Karpas-422 (cell line): ENCODE measurements around the gene DENND2A. TPM values are rescaled to one million over a fixed set of nuclear protein-coding genes. Genes with fewer than 3 reads are reported as not detected.

Experiments used
- DNase-seq: peaks from one replicate; pipeline ENCODE4 v3.0.0-alpha.2; 2015
- H2AFZ ChIP-seq: fragments of 200-600 bp; sonication (generic); 2 replicates; pipeline ENCODE4 v1.6.1; 2014; ENCODE audit warnings: antibody characterized with exemption, low read length, mixed read lengths
- H3K27ac ChIP-seq: fragments of 200-600 bp; sonication (generic); 2 replicates; pipeline ENCODE4 v1.5.1; 2014; ENCODE audit warnings: mild to moderate bottlenecking, low read length, moderate library complexity
- H3K27me3 ChIP-seq: fragments of 200-600 bp; sonication (generic); 2 replicates; pipeline ENCODE4 v1.6.1; 2014; ENCODE audit warnings: low read length, mixed read lengths
- H3K36me3 ChIP-seq: fragments of 200-600 bp; sonication (generic); 2 replicates; pipeline ENCODE4 v1.6.1; 2014; ENCODE audit warnings: low read length, mixed read lengths; ENCODE audit not compliant: insufficient read depth
- H3K4me1 ChIP-seq: fragments of 200-600 bp; sonication (generic); 2 replicates; pipeline ENCODE4 v1.6.1; 2014; ENCODE audit warnings: mild to moderate bottlenecking, low read length, mixed read lengths
- H3K4me2 ChIP-seq: fragments of 200-600 bp; sonication (generic); 2 replicates; pipeline ENCODE4 v1.6.1; 2014; ENCODE audit warnings: low read length, low read depth, mild to moderate bottlenecking; ENCODE audit not compliant: poor library complexity, severe bottlenecking
- H3K4me3 ChIP-seq: fragments of 200-600 bp; sonication (generic); 2 replicates; pipeline ENCODE4 v1.5.1; 2014; ENCODE audit warnings: mild to moderate bottlenecking, antibody characterized with exemption, low read length, mixed read lengths
- H3K79me2 ChIP-seq: fragments of 200-600 bp; sonication (generic); 2 replicates; pipeline ENCODE4 v1.6.1; 2014; ENCODE audit warnings: mild to moderate bottlenecking, low read length, mixed read lengths
- H3K9ac ChIP-seq: fragments of 200-600 bp; sonication (generic); 2 replicates; pipeline ENCODE4 v1.6.0; 2014; ENCODE audit warnings: low read length
- H3K9me2 ChIP-seq: fragments of 200-600 bp; sonication (generic), shearing (Covaris generic); replicated peaks from 2 replicates; pipeline ENCODE4 v1.6.0; 2014; ENCODE audit warnings: mild to moderate bottlenecking, low read length, moderate library complexity; ENCODE audit not compliant: insufficient read depth
- H3K9me3 ChIP-seq: fragments of 300-700, 200-600 bp; sonication (generic); 2 replicates; pipeline ENCODE4 v1.6.1; 2014; ENCODE audit warnings: low read length, mixed read lengths
- H4K20me1 ChIP-seq: fragments of 200-600 bp; sonication (generic); 2 replicates; pipeline ENCODE4 v1.6.1; 2014; ENCODE audit warnings: mild to moderate bottlenecking, antibody characterized with exemption, low read length, low read depth; ENCODE audit not compliant: insufficient read depth
- total RNA-seq: library from RNA; depleted of rRNA; stranded (reverse); fragments of >200 nt; shearing (Covaris generic); gene quantifications from 2 replicates; pipeline ENCODE4 v1.2.3, GENCODE V29; 2014; ENCODE audit warnings: low replicate concordance

DENND2A gene
- total RNA-seq, 1 experiment from 2014 or later = not detected

- DNase-seq = peak; percentile 87
- peak overlapping the region; percentile 87 for H3K27ac ChIP-seq
- no peaks in the 10 kb centered on the region for H3K27me3 ChIP-seq
- peak overlapping the region; percentile 40 for H3K9ac ChIP-seq
- H4K20me1 ChIP-seq = no peaks in the 10 kb centered on the region
- H3K4me3 ChIP-seq = peak overlapping the region; percentile 77; the same call in 1 of the 2 replicates
- H3K9me2 ChIP-seq = no peaks in the 10 kb centered on the region
- peaks cover 6% of the 10 kb centered on the region; the same call in 1 of the 2 replicates for H3K36me3 ChIP-seq
- peaks cover 20% of the 10 kb centered on the region for H3K79me2 ChIP-seq
- H3K9me3 ChIP-seq = no peaks in the 10 kb centered on the region
- peak overlapping the region; percentile 94 for H3K4me2 ChIP-seq
- H3K4me1 ChIP-seq = peaks cover 56% of the 10 kb centered on the region
- H2AFZ ChIP-seq = no peak overlapping the region; the same call in 1 of the 2 replicates
These were observed 35.7 kb upstream of the DENND2A start for GRCh38 chr7:140676306-140676705.

- H3K4me1 ChIP-seq = peaks cover 56% of the 10 kb centered on the region
- peak overlapping the region; percentile 94 for H3K4me2 ChIP-seq
- H3K9me2 ChIP-seq = no peaks in the 10 kb centered on the region
- H3K9ac ChIP-seq = peak overlapping the region; percentile 40
- H3K9me3 ChIP-seq = no peaks in the 10 kb centered on the region
- H3K79me2 ChIP-seq = peaks cover 20% of the 10 kb centered on the region
- peaks cover 6% of the 10 kb centered on the region; the same call in 1 of the 2 replicates for H3K36me3 ChIP-seq
- peak overlapping the region; percentile 87 for H3K27ac ChIP-seq
- no peaks in the 10 kb centered on the region for H4K20me1 ChIP-seq
- H3K4me3 ChIP-seq = peak overlapping the region; percentile 77
- H3K27me3 ChIP-seq = no peaks in the 10 kb centered on the region
- 0 out of 2 replicates have a peak overlapping the region, but pooled peaks have one; percentile 34 for H2AFZ ChIP-seq
- no peak for DNase-seq
These were observed 35.1 kb upstream of the DENND2A start for GRCh38 chr7:140675726-140676125.

DNA sequence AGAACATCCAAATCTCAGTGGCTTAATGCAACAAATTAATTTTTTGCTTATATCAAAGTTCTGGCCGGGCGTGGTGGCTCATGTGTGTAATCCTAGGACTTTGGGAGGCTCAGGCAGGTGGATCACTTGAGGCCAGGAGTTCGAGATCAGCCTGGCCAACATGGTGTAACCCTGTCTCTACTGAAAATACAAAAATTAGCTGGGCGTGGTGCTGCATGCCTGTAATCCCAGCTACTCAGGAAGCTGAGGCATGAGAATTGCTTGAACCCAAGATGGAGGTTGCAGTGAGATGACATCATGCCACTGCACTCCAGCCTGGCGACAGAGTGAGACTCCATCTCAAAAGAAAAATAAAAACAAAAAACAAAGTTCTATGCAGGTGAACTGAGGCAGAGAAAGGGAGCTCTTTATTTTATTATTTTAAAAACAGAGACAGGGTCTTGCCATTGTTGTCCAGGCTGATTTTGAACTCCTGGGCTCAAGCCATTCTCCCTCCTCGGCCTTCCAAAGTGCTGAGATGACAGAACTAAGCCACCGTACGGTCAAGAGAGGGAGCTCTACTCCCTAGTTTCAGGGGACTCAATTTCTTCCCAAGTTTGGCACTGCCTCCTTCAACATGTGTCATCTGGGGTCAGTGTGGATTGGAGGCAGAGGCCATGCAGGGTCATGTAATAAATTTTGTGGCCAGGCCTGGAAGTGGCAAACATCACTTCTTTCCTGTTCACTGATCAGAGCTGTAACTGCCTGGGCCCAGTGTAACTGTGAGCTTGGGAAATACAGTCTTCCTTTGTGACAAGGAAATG is 34.5 kb upstream of the DENND2A start:
- Histone ChIP-seq H3K4me3 (peak overlapping the region; percentile 77), H3K4me2 (peak overlapping the region; percentile 94), H3K27ac (peak overlapping the region; percentile 87), H3K79me2 (peaks cover 20% of the 10 kb centered on the region), H3K4me1 (peaks cover 56% of the 10 kb centered on the region), H3K9me2 (no peaks in the 10 kb centered on the region), H3K36me3 (peaks cover 6% of the 10 kb centered on the region; the same call in 1 of the 2 replicates), H3K9me3 (no peaks in the 10 kb centered on the region), H4K20me1 (no peaks in the 10 kb centered on the region), H2AFZ (0 out of 2 replicates have a peak overlapping the region, but pooled peaks have one; percentile 34), H3K27me3 (no peaks in the 10 kb centered on the region), H3K9ac (peak overlapping the region; percentile 88)
- peak; percentile 66 for DNase-seq

DNA sequence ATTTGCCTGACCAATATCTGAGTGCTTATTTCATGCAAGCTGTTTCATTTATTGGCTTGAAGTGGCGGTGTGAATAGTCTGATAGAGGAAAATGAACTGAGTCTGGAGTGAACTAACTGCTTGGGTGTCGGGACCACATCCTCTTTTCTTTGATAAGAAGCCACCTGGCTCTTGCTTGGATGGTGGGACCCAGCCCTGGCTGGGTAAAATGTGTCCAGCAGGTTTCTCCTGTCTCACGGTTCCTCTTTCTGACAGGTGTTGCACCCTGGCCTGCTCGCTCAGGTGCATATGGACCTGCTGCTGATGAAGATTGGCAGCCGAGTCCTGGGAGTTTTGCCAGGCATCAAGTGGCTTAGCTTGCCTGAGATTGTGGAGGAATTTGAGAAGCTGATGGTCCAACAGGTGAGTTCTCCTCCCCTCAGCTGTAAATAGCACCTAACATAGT is 33.8 kb upstream of the DENND2A start:
- Histone ChIP-seq H3K36me3 (0 out of 2 replicates have a peak, but pooled peaks cover 3% of the 10 kb centered on the region), H3K27me3 (no peaks in the 10 kb centered on the region), H4K20me1 (no peaks in the 10 kb centered on the region), H3K4me3 (peak overlapping the region; percentile 77), H3K9ac (peak overlapping the region; percentile 88), H3K9me3 (no peaks in the 10 kb centered on the region), H2AFZ (peak overlapping the region; percentile 1; the same call in 1 of the 2 replicates), H3K4me2 (peak overlapping the region; percentile 94), H3K79me2 (peaks cover 20% of the 10 kb centered on the region), H3K27ac (peak overlapping the region; percentile 87), H3K9me2 (no peaks in the 10 kb centered on the region), H3K4me1 (peaks cover 56% of the 10 kb centered on the region)
- DNase-seq = peak; percentile 79

GRCh38 chr7:140673774-140674155 is 33.2 kb upstream of the DENND2A start:
- H3K27me3 ChIP-seq = no peaks in the 10 kb centered on the region
- H3K4me1 ChIP-seq = peaks cover 56% of the 10 kb centered on the region
- H3K36me3 ChIP-seq = no peaks in the 10 kb centered on the region
- no peak for DNase-seq
- no peaks in the 10 kb centered on the region for H3K9me3 ChIP-seq
- H3K27ac ChIP-seq = peak overlapping the region; percentile 87
- no peaks in the 10 kb centered on the region for H3K9me2 ChIP-seq
- peak overlapping the region; percentile 77 for H3K4me3 ChIP-seq
- no peaks in the 10 kb centered on the region for H4K20me1 ChIP-seq
- peak overlapping the region; percentile 81; the same call in 1 of the 2 replicates for H2AFZ ChIP-seq
- peak overlapping the region; percentile 94 for H3K4me2 ChIP-seq
- H3K79me2 ChIP-seq = peaks cover 20% of the 10 kb centered on the region
- peak overlapping the region; percentile 88 for H3K9ac ChIP-seq

DNA sequence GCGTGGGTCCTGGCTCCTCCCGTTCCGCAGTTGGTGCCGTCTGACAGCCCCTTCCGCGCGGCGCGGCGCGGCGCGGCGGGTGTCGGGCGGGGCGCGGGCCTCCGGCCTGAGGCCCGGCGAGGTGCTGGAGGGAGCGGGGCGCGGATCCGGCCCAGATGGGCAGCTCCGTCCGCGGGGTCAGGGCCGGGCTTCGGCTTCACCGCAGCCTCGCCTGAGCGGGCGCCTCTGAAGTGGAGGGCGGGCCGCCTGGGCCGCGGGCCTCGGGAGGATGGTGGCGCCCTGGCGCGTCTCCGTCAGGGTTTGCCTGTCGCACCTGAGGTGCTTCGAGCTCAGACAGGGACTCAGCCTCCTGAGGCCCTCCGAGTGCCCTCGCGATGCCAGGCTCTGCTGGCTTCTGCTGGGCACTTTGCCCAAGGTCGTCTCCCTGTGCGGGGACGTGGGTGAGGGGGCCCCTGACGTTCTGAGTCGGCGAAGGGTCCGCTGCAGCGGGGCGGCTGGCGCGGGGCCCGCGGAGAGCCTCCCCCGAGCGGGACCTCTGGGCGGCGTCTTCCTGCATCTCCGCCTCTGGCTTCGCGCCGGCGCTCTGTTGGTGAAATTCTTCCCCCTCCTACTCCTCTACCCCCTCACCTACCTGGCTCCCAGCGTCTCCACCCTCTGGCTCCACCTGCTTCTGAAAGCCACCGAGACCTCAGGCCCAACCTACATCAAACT is 32.6 kb upstream of the DENND2A start:
- Histone ChIP-seq H3K79me2 (peaks cover 20% of the 10 kb centered on the region), H3K27ac (peak overlapping the region; percentile 87), H3K27me3 (no peaks in the 10 kb centered on the region), H3K4me3 (peak overlapping the region; percentile 77), H3K36me3 (no peaks in the 10 kb centered on the region), H3K4me1 (peaks cover 56% of the 10 kb centered on the region), H3K9me3 (no peaks in the 10 kb centered on the region), H3K9me2 (no peaks in the 10 kb centered on the region), H2AFZ (peak overlapping the region; percentile 81), H3K9ac (peak overlapping the region; percentile 88), H4K20me1 (no peaks in the 10 kb centered on the region), H3K4me2 (peak overlapping the region; percentile 94)
- DNase-seq = peak; percentile 79

GRCh38 chr7:140672382-140673062 is 31.9 kb upstream of the DENND2A start, which contains the start of gene ADCK2:
Gene ADCK2 (plus strand): TSS chr7:140672945. CDS start chr7:140673331, 386 bp downstream.
- H3K4me1 ChIP-seq = peaks cover 50% of the 10 kb centered on the region
- H3K4me2 ChIP-seq = peak within 1 kb of the TSS; percentile 94
- H3K9ac ChIP-seq = peak within 1 kb of the TSS; percentile 88
- peak within 1 kb of the TSS; percentile 77 for H3K4me3 ChIP-seq
- peaks cover 15% of the 10 kb centered on the region for H3K79me2 ChIP-seq
- H3K9me3 ChIP-seq = no peaks in the 10 kb centered on the region
- H3K9me2 ChIP-seq = no peaks in the 10 kb centered on the region
- peak; percentile 86 for DNase-seq
- peak within 1 kb of the TSS; percentile 87 for H3K27ac ChIP-seq
- no peaks in the 10 kb centered on the region for H3K36me3 ChIP-seq
- H2AFZ ChIP-seq = peak within 1 kb of the TSS; percentile 94
- H4K20me1 ChIP-seq = no peaks in the 10 kb centered on the region
- no peaks in the 10 kb centered on the region for H3K27me3 ChIP-seq
